BLaER1 treated with 17β-estradiol and CSF1 and Interleukin-3, amounts not matched to agents 10 nM and 100 nM (cell line): ENCODE data around the gene WFIKKN1.

Experiments used
- H3K27ac ChIP-seq, 11 experiments: shearing (Covaris generic); formaldehyde crosslinking; 2 replicates each; pipeline ENCODE4 v1.8.1; 2022
- H3K27me3 ChIP-seq, 11 experiments: shearing (Covaris generic); formaldehyde crosslinking; 2 replicates each; pipeline ENCODE4 v1.8.1; 2022
- H3K36me3 ChIP-seq, 11 experiments: shearing (Covaris generic); formaldehyde crosslinking; 2 replicates each; pipeline ENCODE4 v1.8.1; 2022
- H3K4me1 ChIP-seq, 10 experiments: shearing (Covaris generic); formaldehyde crosslinking; 2 replicates each; pipeline ENCODE4 v1.8.1; 2022
- H3K4me2 ChIP-seq, 11 experiments: shearing (Covaris generic); formaldehyde crosslinking; 2 replicates each; pipeline ENCODE4 v1.8.1; 2022
- H3K4me3 ChIP-seq, 10 experiments: shearing (Covaris generic); formaldehyde crosslinking; 2 replicates each; pipeline ENCODE4 v1.8.1; 2022
- H3K9ac ChIP-seq, 11 experiments: shearing (Covaris generic); formaldehyde crosslinking; 2 replicates each; pipeline ENCODE4 v1.8.1; 2022
- H3K9me3 ChIP-seq, 11 experiments: shearing (Covaris generic); formaldehyde crosslinking; replicated peaks in 1 of 11; 2 replicates each; pipeline ENCODE4 v1.8.1; 2022
- H4K20me1 ChIP-seq, 11 experiments: shearing (Covaris generic); formaldehyde crosslinking; 2 replicates each; pipeline ENCODE4 v1.8.1; 2022
- Cebpa-rat ChIP-seq, 11 experiments: shearing (Covaris generic); IDR thresholded peaks; 2 replicates each; pipeline ENCODE4 v1.8.1; 2022

Gene WFIKKN1

GRCh38 chr16:658679-659571, 28.1 kb downstream of the WFIKKN1 start:
- peaks cover 14 to 27% (median 24%) of the 10 kb centered on the region in 10 experiments for H3K4me1 ChIP-seq
- H3K27ac ChIP-seq: no peak overlapping the region
- no peak overlapping the region for H3K9ac ChIP-seq
- no peaks in the 10 kb centered on the region for H3K9me3 ChIP-seq
- H3K4me2 ChIP-seq: no peak overlapping the region
- H3K4me3 ChIP-seq: no peak overlapping the region
- H4K20me1 ChIP-seq: peaks cover 0 to 64% (median 0%) of the 10 kb centered on the region in 11 experiments; a peak in 5 of 22 replicates
- H3K36me3 ChIP-seq: peaks cover 0 to 74% (median 47%) of the 10 kb centered on the region in 11 experiments; a peak in 20 of 22 replicates
- no peaks in the 10 kb centered on the region for H3K27me3 ChIP-seq
- no peak for TF ChIP-seq Cebpa-rat (IDR thresholded peaks at IDR 0.05)

GRCh38 chr16:659618-660017, 28.8 kb downstream of the WFIKKN1 start:
- Histone ChIP-seq H3K9ac (peak overlapping the region in 2 of 11 experiments; percentile 30 to 38; a peak in 1 of 22 replicates), H3K4me1 (peaks cover 14 to 33% (median 29%) of the 10 kb centered on the region in 10 experiments), H3K27me3 (no peaks in the 10 kb centered on the region), H3K4me2 (peak overlapping the region in 3 of 11 experiments; percentile 68 to 82 (median 75); a peak in 3 of 22 replicates), H3K9me3 (no peaks in the 10 kb centered on the region), H3K4me3 (no peak overlapping the region), H4K20me1 (peaks cover 0 to 64% (median 0%) of the 10 kb centered on the region in 11 experiments; a peak in 5 of 22 replicates), H3K27ac (0 out of 22 replicates have a peak overlapping the region, but pooled peaks of 1 of the 11 experiments have one; percentile 35), H3K36me3 (peaks cover 0 to 68% (median 45%) of the 10 kb centered on the region in 11 experiments; a peak in 20 of 22 replicates)
- TF ChIP-seq Cebpa-rat (IDR thresholded peaks at IDR 0.05): no peak

- Histone ChIP-seq H3K4me2 (peak overlapping the region; percentile 39 to 82 (median 63); a peak in 21 of 22 replicates), H3K27ac (peak overlapping the region in 7 of 11 experiments; percentile 29 to 53 (median 48); a peak in 12 of 22 replicates), H3K36me3 (peaks cover 0 to 63% (median 43%) of the 10 kb centered on the region in 11 experiments; a peak in 20 of 22 replicates), H3K27me3 (no peaks in the 10 kb centered on the region), H3K4me1 (peaks cover 14 to 38% (median 29%) of the 10 kb centered on the region in 10 experiments), H3K4me3 (0 out of 20 replicates have a peak overlapping the region, but pooled peaks of 1 of the 10 experiments have one; percentile 34), H3K9me3 (no peaks in the 10 kb centered on the region), H4K20me1 (peaks cover 0 to 60% (median 0%) of the 10 kb centered on the region in 11 experiments; a peak in 5 of 22 replicates), H3K9ac (peak overlapping the region in 8 of 11 experiments; percentile 17 to 54 (median 36); a peak in 14 of 22 replicates)
- no peak for TF ChIP-seq Cebpa-rat (IDR thresholded peaks at IDR 0.05)
Observed at GRCh38 chr16:660132-660458, 29.3 kb downstream of the WFIKKN1 start.

GRCh38 chr16:660459-661183, 29.8 kb downstream of the WFIKKN1 start:
- H3K27me3 ChIP-seq: no peaks in the 10 kb centered on the region
- peaks cover 0 to 58% (median 38%) of the 10 kb centered on the region in 11 experiments; a peak in 20 of 22 replicates for H3K36me3 ChIP-seq
- peak overlapping the region; percentile 39 to 82 (median 64) for H3K4me2 ChIP-seq
- 0 out of 20 replicates have a peak overlapping the region, but pooled peaks of 2 of the 10 experiments have one; percentile 20 to 34 for H3K4me3 ChIP-seq
- no peaks in the 10 kb centered on the region for H3K9me3 ChIP-seq
- H3K9ac ChIP-seq: peak overlapping the region in 10 of 11 experiments; percentile 22 to 64 (median 54); a peak in 17 of 22 replicates
- no peak for TF ChIP-seq Cebpa-rat (IDR thresholded peaks at IDR 0.05)
- H3K27ac ChIP-seq: peak overlapping the region in 7 of 11 experiments; percentile 29 to 56 (median 50); a peak in 14 of 22 replicates
- peaks cover 0 to 54% (median 0%) of the 10 kb centered on the region in 11 experiments; a peak in 5 of 22 replicates for H4K20me1 ChIP-seq
- peaks cover 14 to 42% (median 29%) of the 10 kb centered on the region in 10 experiments for H3K4me1 ChIP-seq

- Histone ChIP-seq H3K36me3 (peaks cover 0 to 54% (median 33%) of the 10 kb centered on the region in 11 experiments; a peak in 20 of 22 replicates), H3K9me3 (no peaks in the 10 kb centered on the region), H3K4me1 (peaks cover 14 to 43% (median 29%) of the 10 kb centered on the region in 10 experiments), H3K4me3 (no peak overlapping the region), H3K4me2 (peak overlapping the region; percentile 31 to 70 (median 55); a peak in 19 of 22 replicates), H3K27me3 (no peaks in the 10 kb centered on the region), H3K9ac (peak overlapping the region in 9 of 11 experiments; percentile 22 to 64 (median 54); a peak in 15 of 22 replicates), H3K27ac (peak overlapping the region in 6 of 11 experiments; percentile 1 to 56 (median 50); a peak in 7 of 22 replicates), H4K20me1 (peaks cover 0 to 51% (median 0%) of the 10 kb centered on the region in 11 experiments; a peak in 5 of 22 replicates)
- no peak for TF ChIP-seq Cebpa-rat (IDR thresholded peaks at IDR 0.05)
Observed at GRCh38 chr16:661184-661821, 30.5 kb downstream of the WFIKKN1 start.

- Histone ChIP-seq H3K4me2 (no peak overlapping the region), H3K4me3 (no peak overlapping the region), H3K9ac (peak overlapping the region in 5 of 11 experiments; percentile 8 to 64 (median 44); a peak in 6 of 22 replicates)
Observed at GRCh38 chr16:662095-662494, 31.3 kb downstream of the WFIKKN1 start.

GRCh38 chr16:662597-662996, 31.8 kb downstream of the WFIKKN1 start:
- Histone ChIP-seq H3K36me3 (peaks cover 0 to 47% (median 20%) of the 10 kb centered on the region in 11 experiments; a peak in 19 of 22 replicates), H3K9me3 (no peaks in the 10 kb centered on the region), H3K9ac (peak overlapping the region in 3 of 11 experiments; percentile 8 to 59 (median 19); a peak in 4 of 22 replicates), H3K27me3 (no peaks in the 10 kb centered on the region), H3K4me1 (peaks cover 20 to 56% (median 41%) of the 10 kb centered on the region in 10 experiments), H3K4me2 (no peak overlapping the region), H4K20me1 (peaks cover 0 to 38% (median 0%) of the 10 kb centered on the region in 11 experiments; a peak in 4 of 22 replicates), H3K4me3 (no peak overlapping the region), H3K27ac (no peak overlapping the region)
- TF ChIP-seq Cebpa-rat (IDR thresholded peaks at IDR 0.05): no peak

More at GRCh38 chr16:662095-662494, 31.3 kb downstream of the WFIKKN1 start:
- no peak for TF ChIP-seq Cebpa-rat (IDR thresholded peaks at IDR 0.05)
- Histone ChIP-seq H3K27ac (0 out of 22 replicates have a peak overlapping the region, but pooled peaks of 1 of the 11 experiments have one; percentile 46), H3K36me3 (peaks cover 0 to 52% (median 25%) of the 10 kb centered on the region in 11 experiments; a peak in 20 of 22 replicates), H3K27me3 (no peaks in the 10 kb centered on the region), H3K4me1 (peaks cover 15 to 51% (median 36%) of the 10 kb centered on the region in 10 experiments), H4K20me1 (peaks cover 0 to 43% (median 0%) of the 10 kb centered on the region in 11 experiments; a peak in 5 of 22 replicates), H3K9me3 (no peaks in the 10 kb centered on the region)
